ENCODE measurements around the gene P3H3.
"Not testable (repeated sequence)": the region's sequence is repeated elsewhere in the genome, so short reads cannot be mapped to it uniquely, and the experiment has no call there.

P3H3 gene

DNA sequence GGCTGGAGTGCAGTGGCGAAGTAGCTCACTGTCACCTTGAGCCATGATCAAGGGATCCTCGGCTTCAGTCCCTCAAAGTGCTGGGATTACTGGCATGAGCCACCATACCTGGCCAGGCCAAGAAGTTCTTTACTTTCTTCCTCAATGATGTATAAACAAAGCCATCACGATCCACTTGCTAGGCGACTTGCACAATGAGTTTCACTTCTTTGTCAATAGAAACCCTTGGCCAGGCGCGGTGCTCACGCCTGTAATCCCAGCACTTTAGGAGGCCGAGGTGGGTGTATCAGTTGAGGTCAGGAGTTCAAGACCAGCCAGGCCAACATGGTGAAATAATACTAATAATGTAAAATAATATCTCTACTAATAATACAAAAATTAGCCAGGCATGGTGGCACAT is 59.3 kb downstream of the P3H3 start:
- Histone ChIP-seq H3K36me3 (ENCODE audit: control insufficient read depth in 2 of 2, insufficient read depth in 2 of 2, low read length in 2 of 2) (peaks cover 0 to 4% of the 10 kb centered on the region in 2 donors), H3K9me3 (ENCODE audit: control insufficient read depth in 2 of 2, low read length in 2 of 2) (no peaks in the 10 kb centered on the region), H3K27ac (ENCODE audit: low read depth in 2 of 2, low read length in 2 of 2) (no peak overlapping the region), H3K4me3 (ENCODE audit: low read length in 2 of 2) (no peak overlapping the region), H3K4me1 (ENCODE audit: control insufficient read depth in 2 of 2, insufficient read depth in 2 of 2, low read length in 2 of 2) (peaks cover 8 to 11% of the 10 kb centered on the region in 2 donors), H3K9ac (ENCODE audit: low read depth in 1 of 2, low read length in 2 of 2) (no peak overlapping the region), H3K27me3 (ENCODE audit: control insufficient read depth in 2 of 2, insufficient read depth in 2 of 2, low read length in 2 of 2) (no peaks in the 10 kb centered on the region)

DNA sequence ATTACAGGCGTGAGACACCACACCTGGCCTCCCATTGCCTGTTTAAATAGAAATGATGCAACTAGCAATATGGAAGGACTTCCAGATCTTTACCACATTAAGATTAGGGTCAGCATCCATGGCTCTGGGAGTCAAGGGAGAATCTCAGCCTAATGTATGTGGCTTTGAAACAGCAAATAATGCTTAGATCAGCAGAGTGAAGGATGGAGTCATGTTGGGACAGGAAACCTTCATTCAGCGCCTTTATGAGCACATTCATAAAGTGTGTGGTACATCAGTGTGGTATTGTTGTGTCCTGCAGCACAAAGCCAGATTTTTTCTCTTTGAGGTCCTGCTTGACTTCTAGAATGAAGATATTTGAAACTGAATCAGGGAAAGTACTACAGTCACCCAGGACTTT is 60.2 kb downstream of the P3H3 start:
- H3K4me3 ChIP-seq (ENCODE audit: low read length in 2 of 2) = no peak overlapping the region
- H3K27ac ChIP-seq (ENCODE audit: low read depth in 2 of 2, low read length in 2 of 2) = no peak overlapping the region

GRCh38 chr12:6888794-6889193 is 60.6 kb downstream of the P3H3 start:
- H3K27me3 ChIP-seq (ENCODE audit: control insufficient read depth in 2 of 2, insufficient read depth in 2 of 2, low read length in 2 of 2); H3K27ac ChIP-seq (ENCODE audit: low read depth in 2 of 2, low read length in 2 of 2); H3K4me3 ChIP-seq (ENCODE audit: low read length in 2 of 2): not testable (repeated sequence)

More for the DNA sequence above, 60.2 kb downstream of the P3H3 start:
- Histone ChIP-seq H3K27me3 (ENCODE audit: control insufficient read depth in 2 of 2, insufficient read depth in 2 of 2, low read length in 2 of 2) (no peaks in the 10 kb centered on the region), H3K9ac (ENCODE audit: low read depth in 1 of 2, low read length in 2 of 2) (no peak overlapping the region), H3K9me3 (ENCODE audit: control insufficient read depth in 2 of 2, low read length in 2 of 2) (no peaks in the 10 kb centered on the region), H3K36me3 (ENCODE audit: control insufficient read depth in 2 of 2, insufficient read depth in 2 of 2, low read length in 2 of 2) (peaks cover 0 to 4% of the 10 kb centered on the region in 2 donors), H3K4me1 (ENCODE audit: control insufficient read depth in 2 of 2, insufficient read depth in 2 of 2, low read length in 2 of 2) (peaks cover 8 to 11% of the 10 kb centered on the region in 2 donors)

More at GRCh38 chr12:6888794-6889193, 60.6 kb downstream of the P3H3 start:
- not testable (repeated sequence) for H3K9me3 ChIP-seq (ENCODE audit: control insufficient read depth in 2 of 2, low read length in 2 of 2); H3K36me3 ChIP-seq (ENCODE audit: control insufficient read depth in 2 of 2, insufficient read depth in 2 of 2, low read length in 2 of 2); H3K9ac ChIP-seq (ENCODE audit: low read depth in 1 of 2, low read length in 2 of 2)
- H3K4me1 ChIP-seq (ENCODE audit: control insufficient read depth in 2 of 2, insufficient read depth in 2 of 2, low read length in 2 of 2) = peaks cover 8 to 11% of the 10 kb centered on the region in 2 donors

All from mucosa of rectum (tissue), 2 donors.